DOHH2 (cell line): Measurements from ENCODE around the gene PSME2.

Source experiments
- H3F3A ChIP-seq: fragments of 200-600 bp; sonication (generic), shearing (Covaris generic); 2 replicates; pipeline ENCODE4 v1.6.0; 2016; ENCODE audit warnings: antibody characterized with exemption, mild to moderate bottlenecking; ENCODE audit not compliant: control insufficient read depth, insufficient read depth
- H3K27ac ChIP-seq: fragments of 200-600 bp; sonication (generic); 2 replicates; pipeline ENCODE4 v1.5.1; 2014; ENCODE audit warnings: low read depth, mild to moderate bottlenecking, low read length, moderate library complexity
- H3K27me3 ChIP-seq: fragments of 200-600 bp; sonication (generic); 2 replicates; pipeline ENCODE4 v1.6.1; 2014; ENCODE audit warnings: mild to moderate bottlenecking, low read length, mixed read lengths; ENCODE audit not compliant: control insufficient read depth
- H3K36me3 ChIP-seq: fragments of 200-600 bp; sonication (generic); 2 replicates; pipeline ENCODE4 v1.6.1; 2014; ENCODE audit warnings: mild to moderate bottlenecking, low read length, moderate library complexity, mixed read lengths; ENCODE audit not compliant: control insufficient read depth
- H3K4me1 ChIP-seq: fragments of 200-600 bp; sonication (generic); 2 replicates; pipeline ENCODE4 v1.6.1; 2014; ENCODE audit warnings: mild to moderate bottlenecking, low read length, mixed read lengths; ENCODE audit not compliant: control insufficient read depth
- H3K4me2 ChIP-seq: fragments of 200-600 bp; sonication (generic); 2 replicates; pipeline ENCODE4 v1.6.0; 2014; ENCODE audit warnings: mild to moderate bottlenecking, low read length, moderate library complexity
- H3K4me3 ChIP-seq: fragments of 200-600 bp; sonication (generic); 2 replicates; pipeline ENCODE4 v1.5.1; 2014; ENCODE audit warnings: mild to moderate bottlenecking, low read length, mixed read lengths
- H3K79me2 ChIP-seq: fragments of 200-600 bp; sonication (generic); 2 replicates; pipeline ENCODE4 v1.6.1; 2014; ENCODE audit warnings: mild to moderate bottlenecking, low read length, mixed read lengths; ENCODE audit not compliant: control insufficient read depth
- H3K9me2 ChIP-seq: fragments of 200-600 bp; sonication (generic); replicated peaks from 2 replicates; pipeline ENCODE4 v1.6.1; 2014; ENCODE audit warnings: mild to moderate bottlenecking, low read length, mixed read lengths; ENCODE audit not compliant: control insufficient read depth
- H3K9me3 ChIP-seq: fragments of 200-600 bp; sonication (generic); 2 replicates; pipeline ENCODE4 v1.6.1; 2014; ENCODE audit warnings: antibody characterized with exemption, low read length, mixed read lengths; ENCODE audit not compliant: control insufficient read depth, insufficient read depth
- H4K20me1 ChIP-seq: fragments of 200-600 bp; sonication (generic); 2 replicates; pipeline ENCODE4 v1.6.0; 2014; ENCODE audit warnings: low read depth, mild to moderate bottlenecking, antibody characterized with exemption, low read length, moderate library complexity; ENCODE audit not compliant: control insufficient read depth, insufficient read depth
- CTCF ChIP-seq: fragments of 200-600 bp; sonication (generic); IDR thresholded peaks from one replicate; pipeline ENCODE4 v1.5.1; 2014; ENCODE audit warnings: antibody characterized with exemption, mild to moderate bottlenecking, low read depth, low read length; ENCODE audit not compliant: poor library complexity, severe bottlenecking
- EZH2phosphoT487 ChIP-seq: fragments of 200-600 bp; sonication (generic); IDR thresholded peaks from 2 replicates; pipeline ENCODE4 v1.6.1; 2017; ENCODE audit warnings: borderline replicate concordance, mild to moderate bottlenecking, antibody characterized with exemption, low read length, moderate library complexity, mixed read lengths

The PSME2 gene

GRCh38 chr14:24114532-24115421 lies 31.6 kb downstream of the PSME2 start, which contains the start of the genes DCAF11 and NRL:
Gene DCAF11, plus strand, starts transcription at chr14:24114777. Its CDS starts 818 bp downstream, at chr14:24115595.
Gene NRL, minus strand, starts transcription at chr14:24114949. Its CDS starts 32,101 bp downstream, at chr14:24082848.
- Histone ChIP-seq H3K4me2 (peak within 1 kb of the TSS; percentile 93), H3K9me2 (no peaks in the 10 kb centered on the region), H3K27me3 (no peaks in the 10 kb centered on the region), H3K4me3 (peak within 1 kb of the TSS; percentile 93), H3K27ac (peak within 1 kb of the TSS; percentile 90), H3K9me3 (no peaks in the 10 kb centered on the region), H3K4me1 (peaks cover 18% of the 10 kb centered on the region), H3F3A (peaks cover 15% of the 10 kb centered on the region), H3K36me3 (peaks cover 46% of the 10 kb centered on the region), H4K20me1 (peaks cover 4% of the 10 kb centered on the region; the same call in 1 of the 2 replicates), H3K79me2 (peaks cover 24% of the 10 kb centered on the region)
- TF ChIP-seq EZH2phosphoT487 (no peak), CTCF (no peak)

- peak overlapping the region; percentile 90 for H3K27ac ChIP-seq
- H3K79me2 ChIP-seq: peaks cover 24% of the 10 kb centered on the region
- H3K4me1 ChIP-seq: peaks cover 22% of the 10 kb centered on the region
- H3K4me3 ChIP-seq: peak overlapping the region; percentile 93
- H3K27me3 ChIP-seq: no peaks in the 10 kb centered on the region
- H3K9me3 ChIP-seq: no peaks in the 10 kb centered on the region
- peaks cover 4% of the 10 kb centered on the region; the same call in 1 of the 2 replicates for H4K20me1 ChIP-seq
- no peaks in the 10 kb centered on the region for H3K9me2 ChIP-seq
- H3F3A ChIP-seq: peaks cover 17% of the 10 kb centered on the region
- H3K4me2 ChIP-seq: peak overlapping the region; percentile 93
- TF ChIP-seq CTCF: no peak
- no peak for TF ChIP-seq EZH2phosphoT487
- H3K36me3 ChIP-seq: peaks cover 38% of the 10 kb centered on the region
Observed at GRCh38 chr14:24113801-24114531, 32.4 kb downstream of the PSME2 start.

- Histone ChIP-seq H3K4me2 (peak overlapping the region; percentile 93), H3K36me3 (peaks cover 32% of the 10 kb centered on the region), H3K4me1 (peaks cover 28% of the 10 kb centered on the region), H3K79me2 (peaks cover 24% of the 10 kb centered on the region), H3F3A (peaks cover 17% of the 10 kb centered on the region), H4K20me1 (peaks cover 4% of the 10 kb centered on the region; the same call in 1 of the 2 replicates), H3K27ac (peak overlapping the region; percentile 90), H3K9me3 (no peaks in the 10 kb centered on the region), H3K27me3 (no peaks in the 10 kb centered on the region), H3K4me3 (peak overlapping the region; percentile 93), H3K9me2 (no peaks in the 10 kb centered on the region)
- TF ChIP-seq CTCF: no peak
- TF ChIP-seq EZH2phosphoT487: no peak
Observed at GRCh38 chr14:24113379-24113800, 33.0 kb downstream of the PSME2 start.
